OCI-LY3 (cell line): Measurements from ENCODE around the gene RSPH6A.

Experiments used
- H2AFZ ChIP-seq: fragments of 200-600, 300-600 bp; shearing (Covaris generic); 2 replicates; pipeline ENCODE4 v1.6.0; 2014; ENCODE audit warnings: antibody characterized with exemption, low read depth, low read length
- H3K27ac ChIP-seq: fragments of 200-600, 300-600 bp; sonication (generic); 2 replicates; pipeline ENCODE4 v1.5.1; 2014; ENCODE audit warnings: mild to moderate bottlenecking, low read length, moderate library complexity, mixed read lengths
- H3K27me3 ChIP-seq: fragments of 200-600, 300-600 bp; sonication (generic); 2 replicates; pipeline ENCODE4 v1.6.1; 2014; ENCODE audit warnings: low read depth, low read length, mixed read lengths
- H3K36me3 ChIP-seq: fragments of 200-600, 300-600 bp; sonication (generic); replicated peaks from 2 replicates; pipeline ENCODE3; 2014; ENCODE audit warnings: low read depth, low read length, mixed read lengths
- H3K4me1 ChIP-seq: fragments of 300-600, 200-600 bp; sonication (generic); 2 replicates; pipeline ENCODE4 v1.6.1; 2014; ENCODE audit warnings: low read length, mixed read lengths
- H3K4me2 ChIP-seq: fragments of 200-600, 300-600 bp; sonication (generic); 2 replicates; pipeline ENCODE4 v1.6.1; 2014; ENCODE audit warnings: low read length, mixed read lengths
- H3K4me3 ChIP-seq: fragments of 300-600, 200-600 bp; sonication (generic); 2 replicates; pipeline ENCODE4 v1.5.1; 2014; ENCODE audit warnings: antibody characterized with exemption, mild to moderate bottlenecking, low read length, moderate library complexity
- H3K79me2 ChIP-seq: fragments of 300-600, 200-600 bp; shearing (Covaris generic); 2 replicates; pipeline ENCODE4 v1.6.1; 2014; ENCODE audit warnings: mild to moderate bottlenecking, low read length, mixed read lengths
- H3K9ac ChIP-seq: fragments of 300-600, 200-600 bp; shearing (Covaris generic); 2 replicates; pipeline ENCODE4 v1.6.0; 2014; ENCODE audit warnings: mild to moderate bottlenecking, low read length, moderate library complexity
- H3K9me3 ChIP-seq: fragments of 200-600, 300-600 bp; shearing (Covaris generic); 2 replicates; pipeline ENCODE4 v1.6.1; 2014; ENCODE audit warnings: low read length, mixed read lengths; ENCODE audit not compliant: insufficient read depth
- H4K20me1 ChIP-seq: fragments of 200-600, 300-600 bp; sonication (generic); 2 replicates; pipeline ENCODE4 v1.6.1; 2016; ENCODE audit warnings: low read length, mixed read lengths; ENCODE audit not compliant: insufficient read depth
- EZH2phosphoT487 ChIP-seq: fragments of 200-600 bp; shearing (Covaris generic); IDR thresholded peaks from 2 replicates; pipeline ENCODE4 v1.6.1; 2018; ENCODE audit warnings: antibody characterized with exemption, mixed run types, low read depth
- TF ChIP-seq, protein P1 (sequence below): fragments of 200-600, 300-600 bp; sonication (generic); IDR thresholded peaks from 2 replicates; pipeline ENCODE4 v1.5.1; 2014; ENCODE audit warnings: antibody characterized with exemption, low read length, low read depth

The RSPH6A gene

DNA sequence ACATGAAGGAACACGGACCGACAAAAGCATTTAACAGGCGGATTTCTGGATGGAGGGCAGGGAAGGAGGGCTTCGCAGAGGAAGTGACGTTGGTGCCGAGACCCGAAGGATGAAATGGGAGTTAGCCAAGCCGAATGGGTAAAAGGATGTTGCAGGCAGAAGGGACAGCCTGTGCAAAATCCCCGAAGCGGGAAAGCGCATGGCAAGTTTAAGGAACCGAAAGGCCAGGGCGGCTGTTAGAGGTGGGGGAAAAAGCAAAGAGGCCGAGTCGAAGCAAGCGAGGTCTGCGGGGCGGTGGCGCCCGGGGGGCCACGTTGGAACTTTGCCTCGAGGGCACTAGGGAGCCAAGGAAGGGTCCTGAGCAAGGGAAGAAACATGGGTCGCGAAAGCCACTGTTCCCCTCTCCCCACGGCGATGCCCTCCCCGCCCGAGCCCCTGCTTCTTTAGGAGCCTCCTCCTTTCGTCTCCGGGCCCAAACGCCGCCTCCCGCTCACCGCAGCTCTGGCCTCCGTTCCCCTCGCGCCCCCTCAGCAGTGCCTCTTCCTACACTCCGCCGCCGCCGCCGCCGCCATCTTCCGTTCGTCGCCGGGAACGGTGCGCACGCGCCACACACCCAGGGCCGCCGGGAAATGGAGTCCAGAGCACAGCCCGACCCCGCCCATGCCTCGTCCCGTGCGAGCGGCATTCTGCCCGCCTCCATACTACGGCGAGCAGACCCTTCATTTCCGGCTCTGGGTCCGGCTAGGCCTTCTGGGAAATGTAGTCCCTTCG, 47.6 kb upstream of the RSPH6A start, which contains the start of gene SYMPK:
Gene SYMPK (minus strand): TSS at position 584 of the 771 bp plus-strand sequence. CDS start 8,652 bp downstream, outside the sequence.
- Histone ChIP-seq H3K79me2 (peaks cover 49% of the 10 kb centered on the region), H3K4me3 (peak within 1 kb of the TSS; percentile 90), H3K36me3 (peaks cover 17% of the 10 kb centered on the region), H3K9ac (peak within 1 kb of the TSS; percentile 94), H3K9me3 (no peaks in the 10 kb centered on the region), H3K27me3 (no peaks in the 10 kb centered on the region), H2AFZ (peak within 1 kb of the TSS; percentile 85), H3K4me1 (peaks cover 25% of the 10 kb centered on the region), H3K27ac (peak within 1 kb of the TSS; percentile 87), H4K20me1 (no peaks in the 10 kb centered on the region), H3K4me2 (peak within 1 kb of the TSS; percentile 83)
- no peak for TF ChIP-seq EZH2phosphoT487
- TF ChIP-seq, protein P1, sequence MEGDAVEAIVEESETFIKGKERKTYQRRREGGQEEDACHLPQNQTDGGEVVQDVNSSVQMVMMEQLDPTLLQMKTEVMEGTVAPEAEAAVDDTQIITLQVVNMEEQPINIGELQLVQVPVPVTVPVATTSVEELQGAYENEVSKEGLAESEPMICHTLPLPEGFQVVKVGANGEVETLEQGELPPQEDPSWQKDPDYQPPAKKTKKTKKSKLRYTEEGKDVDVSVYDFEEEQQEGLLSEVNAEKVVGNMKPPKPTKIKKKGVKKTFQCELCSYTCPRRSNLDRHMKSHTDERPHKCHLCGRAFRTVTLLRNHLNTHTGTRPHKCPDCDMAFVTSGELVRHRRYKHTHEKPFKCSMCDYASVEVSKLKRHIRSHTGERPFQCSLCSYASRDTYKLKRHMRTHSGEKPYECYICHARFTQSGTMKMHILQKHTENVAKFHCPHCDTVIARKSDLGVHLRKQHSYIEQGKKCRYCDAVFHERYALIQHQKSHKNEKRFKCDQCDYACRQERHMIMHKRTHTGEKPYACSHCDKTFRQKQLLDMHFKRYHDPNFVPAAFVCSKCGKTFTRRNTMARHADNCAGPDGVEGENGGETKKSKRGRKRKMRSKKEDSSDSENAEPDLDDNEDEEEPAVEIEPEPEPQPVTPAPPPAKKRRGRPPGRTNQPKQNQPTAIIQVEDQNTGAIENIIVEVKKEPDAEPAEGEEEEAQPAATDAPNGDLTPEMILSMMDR = no peak

DNA sequence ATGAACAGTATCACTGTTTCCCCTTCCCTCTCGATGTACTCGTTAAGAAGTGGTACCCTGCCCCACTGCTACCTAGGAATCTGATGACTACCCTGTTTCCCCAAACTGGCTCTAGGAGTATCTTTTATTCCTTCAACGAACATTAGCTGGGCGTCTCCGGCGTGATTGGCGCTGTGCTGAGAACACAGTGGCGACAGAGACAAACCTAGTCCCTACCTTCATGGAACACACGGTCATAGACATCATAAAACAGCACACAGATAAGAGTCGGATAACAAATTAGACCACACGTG, 47.1 kb upstream of the RSPH6A start:
- Histone ChIP-seq H2AFZ (peak overlapping the region; percentile 5; the same call in 1 of the 2 replicates), H3K9me3 (no peaks in the 10 kb centered on the region), H3K4me3 (peak overlapping the region; percentile 90), H3K36me3 (peaks cover 17% of the 10 kb centered on the region), H3K79me2 (peaks cover 50% of the 10 kb centered on the region), H4K20me1 (no peaks in the 10 kb centered on the region), H3K27ac (peak overlapping the region; percentile 87), H3K4me1 (peaks cover 25% of the 10 kb centered on the region), H3K4me2 (peak overlapping the region; percentile 83), H3K27me3 (no peaks in the 10 kb centered on the region), H3K9ac (peak overlapping the region; percentile 94)
- TF ChIP-seq, protein P1 = no peak
- no peak for TF ChIP-seq EZH2phosphoT487

DNA sequence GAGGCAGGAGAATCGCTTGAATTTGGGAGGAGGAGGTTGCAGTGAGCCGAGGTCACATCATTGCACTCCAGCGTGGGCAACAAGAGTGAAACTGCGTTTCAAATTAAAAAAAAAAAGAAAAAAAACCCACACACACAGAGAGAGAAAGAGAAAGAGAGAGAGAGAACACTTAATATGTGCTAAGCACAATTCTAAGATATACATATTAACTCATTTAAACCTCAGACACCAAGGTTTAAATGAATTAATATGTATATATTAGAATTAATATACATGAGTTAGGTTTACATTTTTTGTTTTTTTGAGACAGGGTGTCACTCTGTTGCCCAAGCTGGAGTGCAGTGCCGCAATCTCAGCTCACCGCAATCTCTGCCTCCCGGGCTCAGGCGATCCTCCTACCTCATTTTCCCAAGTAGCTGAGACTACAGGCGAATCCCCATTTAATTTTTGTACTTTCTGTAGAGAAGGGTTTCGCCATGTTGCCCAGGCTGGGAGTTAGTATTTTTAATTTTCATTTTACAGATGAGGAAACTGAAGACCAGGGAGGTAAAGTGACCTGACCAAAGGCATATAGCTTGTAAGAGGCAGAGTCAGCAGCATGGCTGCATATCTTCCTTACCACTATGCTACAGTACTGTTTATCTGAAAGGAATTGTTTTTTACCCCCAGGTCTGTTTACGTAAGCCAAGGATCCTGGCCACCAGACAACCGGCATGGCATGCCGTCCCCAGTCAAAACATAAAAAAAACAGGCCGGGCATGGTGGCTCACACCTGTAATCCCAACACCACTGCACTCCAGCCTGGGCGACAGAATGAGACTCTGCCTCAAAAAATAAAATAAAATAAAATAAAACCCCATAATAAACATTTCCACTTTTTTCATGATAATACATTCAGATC, 45.5 kb upstream of the RSPH6A start:
- peak overlapping the region; percentile 90; the same call in 1 of the 2 replicates for H3K4me3 ChIP-seq
- H3K9ac ChIP-seq = 0 out of 2 replicates have a peak overlapping the region, but pooled peaks have one; percentile 28
- no peaks in the 10 kb centered on the region for H3K9me3 ChIP-seq
- H3K36me3 ChIP-seq = peaks cover 22% of the 10 kb centered on the region
- peaks cover 12% of the 10 kb centered on the region; the same call in 1 of the 2 replicates for H4K20me1 ChIP-seq
- H3K27ac ChIP-seq = no peak overlapping the region
- TF ChIP-seq EZH2phosphoT487 = no peak
- TF ChIP-seq, protein P1 = no peak
- H3K79me2 ChIP-seq = peaks cover 66% of the 10 kb centered on the region
- H2AFZ ChIP-seq = no peak overlapping the region
- no peaks in the 10 kb centered on the region for H3K27me3 ChIP-seq
- H3K4me2 ChIP-seq = peak overlapping the region; percentile 83
- H3K4me1 ChIP-seq = peaks cover 24% of the 10 kb centered on the region

DNA sequence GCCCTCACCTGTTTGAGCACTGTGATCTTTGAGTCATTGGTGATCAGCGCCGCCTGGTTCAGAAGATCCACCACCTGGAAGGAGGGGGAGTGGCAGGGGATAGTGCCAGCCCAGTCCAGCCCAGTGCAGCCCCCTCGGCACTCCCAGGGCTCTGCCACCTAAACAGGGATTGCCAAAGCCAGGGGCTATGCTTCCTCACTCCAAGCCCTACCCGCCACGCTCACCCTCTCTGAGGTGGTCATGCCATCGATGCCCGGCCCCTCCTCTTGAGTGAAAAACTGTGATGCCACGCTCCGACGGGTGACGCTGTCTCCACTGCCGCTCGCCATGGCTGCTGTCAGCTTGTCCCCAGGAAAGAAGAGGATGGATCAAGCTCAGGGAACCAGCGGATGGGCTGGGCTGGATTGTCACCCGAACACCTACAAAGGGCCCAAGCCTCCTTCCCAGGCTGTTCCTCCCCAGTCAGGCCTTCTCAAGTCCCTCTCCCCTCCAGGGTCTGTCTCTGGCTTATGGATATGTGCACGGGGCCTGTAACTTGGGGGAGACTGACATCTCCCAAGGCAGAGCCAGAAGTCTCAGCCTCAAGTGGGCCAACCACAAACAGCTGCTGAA, 39.2 kb upstream of the RSPH6A start:
- Histone ChIP-seq H3K79me2 (peaks cover 43% of the 10 kb centered on the region), H3K27me3 (no peaks in the 10 kb centered on the region), H3K4me3 (no peak overlapping the region), H4K20me1 (peaks cover 12% of the 10 kb centered on the region; the same call in 1 of the 2 replicates), H2AFZ (no peak overlapping the region), H3K27ac (no peak overlapping the region), H3K9ac (no peak overlapping the region), H3K36me3 (peaks cover 56% of the 10 kb centered on the region), H3K4me2 (no peak overlapping the region), H3K9me3 (no peaks in the 10 kb centered on the region), H3K4me1 (no peaks in the 10 kb centered on the region)
- TF ChIP-seq, protein P1 = no peak
